A549 (cell line): ENCODE measurements around the gene PAQR8. TPM values are rescaled to one million over a fixed set of nuclear protein-coding genes. Genes with fewer than 3 reads are reported as not detected.

ENCODE experiments used
- ATAC-seq, 2 experiments: fragments of 200-7000 bp in 1 of 2; fragments of >200 bp in 1 of 2; cut with Nextera tagmentation in 1 of 2; cut with Tn5 transposase in 1 of 2; 3 replicates each; pipeline versions ENCODE4 v1.8.0 to v1.9.1; 2018 to 2020; ENCODE audit warnings: mild to moderate bottlenecking in 1 of 2, moderate library complexity in 1 of 2
- CTCF ChIA-PET: fragments of 300-600 bp; sonication (Branson Sonifier 250); formaldehyde crosslinking; extraction: SDS; loops from one replicate; lab custom pipeline; 2021; ENCODE audit warnings: antibody characterized with exemption, inconsistent platforms; lab: Yijun Ruan, JAX
- POLR2A ChIA-PET: fragments of 350-600 bp; formaldehyde crosslinking; extraction: SDS; loops from one replicate; lab custom pipeline; 2021; ENCODE audit warnings: antibody characterized with exemption, inconsistent platforms; lab: Yijun Ruan, JAX
- DNase-seq, 2 experiments: peaks; one replicate each; pipeline versions ENCODE4 v3.0.0 to v3.0.0-alpha.2; 2011 to 2016; ENCODE audit warnings: low read depth in 1 of 2, low spot score in 1 of 2
- FAIRE-seq: peaks from 2 replicates; lab custom pipeline; 2011; peaks lifted over from hg19 to GRCh38; lab: Jason Lieb, UNC
- H3K27ac ChIP-seq, 2 experiments: fragments of >200 bp; sonication (Bioruptor Twin); formaldehyde crosslinking; 3 replicates each; pipeline ENCODE4 v1.5.1; 2016 to 2017
- H3K4me1 ChIP-seq: fragments of >200 bp; sonication (Bioruptor Twin); formaldehyde crosslinking; 3 replicates; pipeline ENCODE4 v1.6.1; 2016
- H3K4me2 ChIP-seq: fragments of >200 bp; sonication (Bioruptor Twin); formaldehyde crosslinking; 3 replicates; pipeline ENCODE4 v1.6.1; 2016
- H3K4me3 ChIP-seq: fragments of >200 bp; sonication (Bioruptor Twin); formaldehyde crosslinking; 3 replicates; pipeline ENCODE4 v1.5.1; 2016
- H3K9me3 ChIP-seq: fragments of >200 bp; sonication (Bioruptor Twin); formaldehyde crosslinking; 3 replicates; pipeline ENCODE4 v1.6.1; 2016
- ATOH8 ChIP-seq: fragments of 250-450 bp; sonication (Bioruptor Pico); IDR thresholded peaks from 2 replicates; pipeline ENCODE4 v1.5.0; 2020; ENCODE audit warnings: low read depth, mild to moderate bottlenecking, moderate library complexity
- CBX8 ChIP-seq: fragments of 200-600 bp; sonication (generic); IDR thresholded peaks from 2 replicates; pipeline ENCODE4 v1.6.1; 2016
- EP300 ChIP-seq, 2 experiments: fragments of >200 bp; sonication (Bioruptor Twin); formaldehyde crosslinking; IDR thresholded peaks; 2 replicates in 1 of 2; 3 replicates in 1 of 2; pipeline ENCODE4 v1.6.1; 2016 to 2017
- ESRRA ChIP-seq: fragments of 150-350 bp; IDR thresholded peaks from 2 replicates; pipeline ENCODE4 v1.6.1; 2014; ENCODE audit warnings: mild to moderate bottlenecking, low read length, borderline replicate concordance
- FOSL2 ChIP-seq, 2 experiments: fragments of 450-650 bp in 1 of 2; fragments of >200 bp in 1 of 2; sonication (Bioruptor Twin) in 1 of 2; formaldehyde crosslinking; IDR thresholded peaks; 2 replicates each; pipeline versions ENCODE4 v1.5.0 to v1.6.1; 2016 to 2020; ENCODE audit warnings: mild to moderate bottlenecking in 1 of 2, moderate library complexity in 1 of 2
- HOXA7 ChIP-seq: fragments of 250-450 bp; sonication (Bioruptor Pico); IDR thresholded peaks from 2 replicates; pipeline ENCODE4 v1.5.0; 2020; ENCODE audit warnings: mild to moderate bottlenecking, moderate library complexity
- HOXB13 ChIP-seq: fragments of 250-450 bp; sonication (Bioruptor Pico); IDR thresholded peaks from 2 replicates; pipeline ENCODE4 v1.5.0; 2020; ENCODE audit warnings: low read depth, mild to moderate bottlenecking, moderate library complexity
- JUNB ChIP-seq: fragments of >200 bp; sonication (Bioruptor Twin); formaldehyde crosslinking; IDR thresholded peaks from 2 replicates; pipeline ENCODE4 v1.6.1; 2016
- MAFK ChIP-seq: fragments of 450-650 bp; IDR thresholded peaks from 2 replicates; pipeline ENCODE4 v1.6.1; 2014; ENCODE audit not compliant: partially characterized antibody
- MYC ChIP-seq: IDR thresholded peaks from 2 replicates; pipeline ENCODE4 v1.6.1; 2012; ENCODE audit warnings: mild to moderate bottlenecking, inconsistent platforms, low read length, improper control_type of control experiment, borderline replicate concordance
- NFE2L2 ChIP-seq: fragments of 150-350 bp; conservative IDR thresholded peaks from 2 replicates; pipeline ENCODE4 v1.6.1; 2014; ENCODE audit warnings: low read length
- PBX3 ChIP-seq: IDR thresholded peaks from 2 replicates; pipeline ENCODE4 v1.6.1; 2012
- POLR2AphosphoS2 ChIP-seq: conservative IDR thresholded peaks from 2 replicates; pipeline ENCODE4 v1.6.1; 2012; ENCODE audit warnings: low read length, improper control_type of control experiment, inconsistent platforms
- RAD21 ChIP-seq, 2 experiments: fragments of >200 bp in 1 of 2; sonication (Bioruptor Twin) in 1 of 2; formaldehyde crosslinking in 1 of 2; IDR thresholded peaks in 1 of 2; conservative IDR thresholded peaks in 1 of 2; 2 replicates in 1 of 2; 3 replicates in 1 of 2; pipeline ENCODE4 v1.6.1; 2012 to 2018; ENCODE audit warnings: inconsistent platforms in 1 of 2
- RFX5 ChIP-seq: fragments of 450-650 bp; IDR thresholded peaks from 2 replicates; pipeline ENCODE4 v1.7.1; 2014; ENCODE audit warnings: antibody characterized with exemption, mild to moderate bottlenecking, moderate library complexity
- SMC3 ChIP-seq: fragments of >200 bp; sonication (Bioruptor Twin); formaldehyde crosslinking; IDR thresholded peaks from 3 replicates; pipeline ENCODE4 v1.6.1; 2018; ENCODE audit warnings: inconsistent platforms
- WGBS: methylation state at CpG from one replicate; pipeline ENCODE4 v1.1.6; 2017; ENCODE audit errors: missing lambda C conversion rate; 5-methylcytosine and 5-hydroxymethylcytosine counted together
- polyA plus RNA-seq, 4 experiments: library from polyadenylated mRNA; depleted of rRNA in 3 of 4; stranded (reverse); fragments of >200 nt; fragmentation: RNase III in 1 of 4; extraction: RNeasy Plus Mini Kit Qiagen cat#74134 plus additional on column Dnase treatment in 1 of 4; gene quantifications; 2 replicates in 3 of 4; 3 replicates in 1 of 4; pipeline ENCODE4 v1.2.3, GENCODE V29; 2011 to 2017
- TF ChIP-seq, protein P1 (sequence below): fragments of >200 bp; sonication (Bioruptor Twin); formaldehyde crosslinking; IDR thresholded peaks from 2 replicates; pipeline ENCODE4 v1.6.1; 2016
- TF ChIP-seq, protein P2 (sequence below): fragments of 450-650 bp; IDR thresholded peaks from 2 replicates; pipeline ENCODE4 v1.6.1; 2014; ENCODE audit warnings: antibody characterized with exemption
- TF ChIP-seq, protein P3 (sequence below): fragments of >200 bp; sonication (Bioruptor Twin); formaldehyde crosslinking; IDR thresholded peaks from 3 replicates; pipeline ENCODE4 v1.6.1; 2016

Gene PAQR8
- polyA plus RNA-seq, 2 of the 4 experiments (the other 2 are of a cell fraction) = 0.80 to 1.2 TPM

DNA sequence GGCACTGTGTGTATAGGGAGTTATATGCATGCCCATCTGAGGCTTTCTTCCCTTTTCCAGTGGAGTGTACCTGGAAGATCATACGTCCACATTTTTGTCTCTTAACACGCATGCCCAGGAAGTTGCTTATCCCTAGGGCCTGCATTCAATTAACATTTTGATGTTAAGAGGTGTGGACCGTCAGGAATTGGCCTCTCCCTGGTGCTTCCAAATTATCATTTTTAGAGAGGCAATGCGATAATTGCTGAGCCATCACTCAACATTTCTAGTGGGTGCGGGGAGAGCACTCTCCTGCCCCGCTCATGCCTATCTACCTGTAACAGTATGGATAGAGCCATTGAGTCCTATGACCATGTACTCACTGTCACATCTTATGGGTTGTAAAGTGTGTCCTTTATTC lies 37.8 kb upstream of the PAQR8 start:
- ChIA-PET CTCF (no interaction called here), POLR2A (interaction anchor here (0.6 kb wide), 1 partner anchor 9 kb away, joined by 3 read pairs; no protein-coding TSS in a partner anchor)
- no peak for TF ChIP-seq EP300 (IDR thresholded peaks at IDR 0.05)
- TF ChIP-seq FOSL2 (IDR thresholded peaks at IDR 0.05) = no peak
- TF ChIP-seq FOSL2 (CRISPR knock-in tag; IDR thresholded peaks at IDR 0.05) = no peak
- TF ChIP-seq PBX3 = no peak
- no peak for TF ChIP-seq RAD21 (conservative IDR thresholded peaks at IDR 0.05 in 1 of 2, IDR thresholded peaks at IDR 0.05 in 1 of 2)
- TF ChIP-seq, protein P1, sequence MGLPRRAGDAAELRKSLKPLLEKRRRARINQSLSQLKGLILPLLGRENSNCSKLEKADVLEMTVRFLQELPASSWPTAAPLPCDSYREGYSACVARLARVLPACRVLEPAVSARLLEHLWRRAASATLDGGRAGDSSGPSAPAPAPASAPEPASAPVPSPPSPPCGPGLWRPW = no peak
- TF ChIP-seq HOXB13 = no peak
- Histone ChIP-seq H3K27ac (no peak overlapping the region), H3K9me3 (no peaks in the 10 kb centered on the region), H3K4me1 (0 out of 3 replicates have a peak, but pooled peaks cover 9% of the 10 kb centered on the region), H3K4me3 (no peak overlapping the region), H3K4me2 (no peak overlapping the region)
- FAIRE-seq (no peak), DNase-seq (no peak), ATAC-seq (no peak)
- WGBS = 91% methylated on average over 6 of the region's 6 CpGs

- Histone ChIP-seq H3K4me3 (no peak overlapping the region), H3K4me2 (no peak overlapping the region)
- TF ChIP-seq CBX8 (no peak), RFX5 (no peak), MAFK (no peak), SMC3 (no peak), NFE2L2 (no peak), HOXA7 (CRISPR knock-in tag) (no peak), ATOH8 (CRISPR knock-in tag) (no peak), POLR2AphosphoS2 (no peak), ESRRA (no peak), JUNB (no peak), MYC (no peak)
- TF ChIP-seq, protein P2, sequence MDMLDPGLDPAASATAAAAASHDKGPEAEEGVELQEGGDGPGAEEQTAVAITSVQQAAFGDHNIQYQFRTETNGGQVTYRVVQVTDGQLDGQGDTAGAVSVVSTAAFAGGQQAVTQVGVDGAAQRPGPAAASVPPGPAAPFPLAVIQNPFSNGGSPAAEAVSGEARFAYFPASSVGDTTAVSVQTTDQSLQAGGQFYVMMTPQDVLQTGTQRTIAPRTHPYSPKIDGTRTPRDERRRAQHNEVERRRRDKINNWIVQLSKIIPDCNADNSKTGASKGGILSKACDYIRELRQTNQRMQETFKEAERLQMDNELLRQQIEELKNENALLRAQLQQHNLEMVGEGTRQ = no peak
- TF ChIP-seq, protein P3, sequence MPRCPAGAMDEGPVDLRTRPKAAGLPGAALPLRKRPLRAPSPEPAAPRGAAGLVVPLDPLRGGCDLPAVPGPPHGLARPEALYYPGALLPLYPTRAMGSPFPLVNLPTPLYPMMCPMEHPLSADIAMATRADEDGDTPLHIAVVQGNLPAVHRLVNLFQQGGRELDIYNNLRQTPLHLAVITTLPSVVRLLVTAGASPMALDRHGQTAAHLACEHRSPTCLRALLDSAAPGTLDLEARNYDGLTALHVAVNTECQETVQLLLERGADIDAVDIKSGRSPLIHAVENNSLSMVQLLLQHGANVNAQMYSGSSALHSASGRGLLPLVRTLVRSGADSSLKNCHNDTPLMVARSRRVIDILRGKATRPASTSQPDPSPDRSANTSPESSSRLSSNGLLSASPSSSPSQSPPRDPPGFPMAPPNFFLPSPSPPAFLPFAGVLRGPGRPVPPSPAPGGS = no peak
- TF ChIP-seq, all 56 proteins: peak for 0
- FAIRE-seq (no peak), ATAC-seq (no peak), DNase-seq (no peak)
- 0 out of 3 replicates have a peak, but pooled peaks cover 9% of the 10 kb centered on the region for H3K4me1 ChIP-seq
- H3K27ac ChIP-seq = no peak overlapping the region
- no peaks in the 10 kb centered on the region for H3K9me3 ChIP-seq
- POLR2A ChIA-PET = no interaction called here
- CTCF ChIA-PET = no interaction called here
- WGBS = 86% methylated on average over 14 of the region's 14 CpGs
Observed at GRCh38 chr6:52325695-52326471, 36.1 kb upstream of the PAQR8 start.
